Mucosa of descending colon (tissue), 3 donors: ENCODE results near the gene CCDC177. TPM values are rescaled to one million over a fixed set of nuclear protein-coding genes. Genes with fewer than 3 reads are reported as not detected.

Experiments used
- ATAC-seq: fragments of 200-7000 bp; cut with Tn5 transposase; one replicate; pipeline ENCODE4 v1.9.1; 2020; ENCODE audit warnings: mild to moderate bottlenecking, moderate library complexity
- DNase-seq, 3 donors: peaks; one replicate each; pipeline ENCODE4 v3.0.0-alpha.2; 2020
- H3K36me3 ChIP-seq: fragments of 200-600 bp; one replicate; pipeline ENCODE4 v1.8.0; 2021; ENCODE audit warnings: low read depth, mild to moderate bottlenecking
- H3K4me1 ChIP-seq: fragments of 200-600 bp; one replicate; pipeline ENCODE4 v1.8.0; 2021; ENCODE audit warnings: low read depth, mild to moderate bottlenecking
- H3K4me3 ChIP-seq: fragments of 200-600 bp; one replicate; pipeline ENCODE4 v1.8.0; 2021; ENCODE audit warnings: mild to moderate bottlenecking
- H3K9me3 ChIP-seq: fragments of 200-600 bp; one replicate; pipeline ENCODE4 v1.8.0; 2021; ENCODE audit warnings: mild to moderate bottlenecking
- CTCF ChIP-seq: fragments of 200-600 bp; IDR thresholded peaks from one replicate; pipeline ENCODE4 v1.8.0; 2022; ENCODE audit warnings: antibody characterized with exemption, mild to moderate bottlenecking
- intact Hi-C, 2 donors: fragments of 100-400 bp; cut with DNase I in 1 of 2; cut with micrococcal nuclease in 1 of 2; formaldehyde crosslinking; loops; one replicate each; pipeline versions ENCODE4 v1.11.0 to v1.11.1; 2022; cut with DNase I, micrococcal nuclease
- long read RNA-seq, 2 donors: library from polyadenylated mRNA; unstranded; transcript quantifications; one replicate each; pipeline ENCODE4 v2.0.0, GENCODE V29; 2019 to 2021
- total RNA-seq, 3 donors: library from RNA; stranded (reverse); fragmentation: NEBNext Ultra II Directional in 2 of 3; extraction: Animal tissue kit (Norgen Biotek cat#: 25700) in 2 of 3; gene quantifications; one replicate each; pipeline versions ENCODE4 v1.2.1 to v1.2.4, GENCODE V29; 2021 to 2023
- donor health status: DM: no; HTN: no; CAD: no; lungs with moderate emphysema.
- donor health status: DM: no; HTN: no; CAD: no.
- donor health status: DM: no; HTN: yes; CAD: no.

CCDC177 gene
- not detected for total RNA-seq
- long read RNA-seq, donor 1, result 0 reads
- long read RNA-seq, donor 2, result 0 reads

- peak; percentile 60 to 75 (median 74) for DNase-seq
- Histone ChIP-seq H3K36me3 (no peaks in the 10 kb centered on the region), H3K9me3 (no peaks in the 10 kb centered on the region), H3K4me1 (peaks cover 24% of the 10 kb centered on the region), H3K4me3 (no peak within 1 kb of the TSS)
- TF ChIP-seq CTCF, result peak; percentile 74
- intact Hi-C loops, result no loop called here
- peak; percentile 69 for ATAC-seq
Measured at GRCh38 chr14:69574263-69574953, at the start of gene CCDC177. Gene CCDC177 (minus strand): TSS chr14:69574871. CDS start chr14:69573622, 1,249 bp downstream.

GRCh38 chr14:69624136-69624535 is 49.5 kb upstream of the CCDC177 start:
- Histone ChIP-seq H3K4me3 (no peak overlapping the region), H3K4me1 (no peaks in the 10 kb centered on the region), H3K9me3 (no peaks in the 10 kb centered on the region), H3K36me3 (no peaks in the 10 kb centered on the region)
- DNase-seq (no peak), ATAC-seq (no peak)
- intact Hi-C loops, result no loop called here
- TF ChIP-seq CTCF, result no peak

GRCh38 chr14:69620981-69621380 is 46.3 kb upstream of the CCDC177 start:
- intact Hi-C loops, result no loop called here
- Histone ChIP-seq H3K9me3 (no peaks in the 10 kb centered on the region), H3K4me1 (peaks cover 17% of the 10 kb centered on the region), H3K36me3 (no peaks in the 10 kb centered on the region), H3K4me3 (no peak overlapping the region)
- TF ChIP-seq CTCF, result no peak
- DNase-seq (no peak), ATAC-seq (no peak)

GRCh38 chr14:69620211-69620611 is 45.5 kb upstream of the CCDC177 start:
- no peak for TF ChIP-seq CTCF
- intact Hi-C loops, result no loop called here
- peaks cover 23% of the 10 kb centered on the region for H3K4me1 ChIP-seq
- no peak overlapping the region for H3K4me3 ChIP-seq
- ATAC-seq, result no peak
- H3K36me3 ChIP-seq, result no peaks in the 10 kb centered on the region
- no peak for DNase-seq
- H3K9me3 ChIP-seq, result no peaks in the 10 kb centered on the region

GRCh38 chr14:69619012-69619411 is 44.3 kb upstream of the CCDC177 start:
- intact Hi-C loops, result loop anchor here in 1 of 2 donors (10.0 kb wide), 1 partner anchor 46 kb away; no protein-coding TSS in a partner anchor
- no peak for TF ChIP-seq CTCF
- no peaks in the 10 kb centered on the region for H3K36me3 ChIP-seq
- no peaks in the 10 kb centered on the region for H3K9me3 ChIP-seq
- no peak overlapping the region for H3K4me3 ChIP-seq
- ATAC-seq, result no peak
- no peak for DNase-seq
- H3K4me1 ChIP-seq, result peaks cover 35% of the 10 kb centered on the region
